CD4-positive, alpha-beta T cell (primary cell): ENCODE data around the gene FOXC2. TPM values are rescaled to one million over a fixed set of nuclear protein-coding genes. Genes with fewer than 3 reads are reported as not detected.

Experiments
- ATAC-seq: fragments of 200-7000 bp; cut with Tn5 transposase; one replicate; pipeline ENCODE4 v1.10.0; 2022; ENCODE audit warnings: mild to moderate bottlenecking; ENCODE audit not compliant: poor library complexity
- CTCF ChIA-PET: fragments of 350-600 bp; sonication (Branson Sonifier 250); formaldehyde crosslinking; loops from one replicate; lab custom pipeline; 2021; ENCODE audit warnings: antibody characterized with exemption, inconsistent platforms; lab: Charles Lee
- POLR2A ChIA-PET: fragments of 350-600 bp; sonication (Branson Sonifier 250); formaldehyde crosslinking; loops from one replicate; lab custom pipeline; 2021; ENCODE audit warnings: antibody characterized with exemption, inconsistent platforms; lab: Charles Lee
- DNase-seq, 14 experiments: peaks; one replicate each; pipeline ENCODE4 v3.0.0-alpha.2; 2013 to 2020; ENCODE audit warnings: mixed read lengths in 2 of 14
- H3K27ac ChIP-seq, 2 donors: one replicate each; pipeline versions ENCODE4 v1.5.1 to v1.7.0; 2013; ENCODE audit warnings: low read length in 2 of 2, low read depth in 1 of 2, mild to moderate bottlenecking in 1 of 2
- H3K27me3 ChIP-seq, 2 experiments: 1 replicate in 1 of 2; 2 replicates in 1 of 2; pipeline versions ENCODE4 v1.6.1 to v1.7.0; 2013; ENCODE audit warnings: low read length in 2 of 2, control low read depth in 1 of 2, mild to moderate bottlenecking in 1 of 2, moderate library complexity in 1 of 2; ENCODE audit not compliant: insufficient read depth in 2 of 2, control insufficient read depth in 1 of 2
- H3K36me3 ChIP-seq: one replicate; pipeline ENCODE4 v1.6.1; 2013; ENCODE audit warnings: low read length, control low read depth; ENCODE audit not compliant: insufficient read depth
- H3K4me1 ChIP-seq: one replicate; pipeline ENCODE4 v1.6.1; 2013; ENCODE audit warnings: low read length, control low read depth; ENCODE audit not compliant: insufficient read depth
- H3K4me3 ChIP-seq: one replicate; pipeline ENCODE4 v1.5.1; 2013; ENCODE audit warnings: mild to moderate bottlenecking, low read length, moderate library complexity
- H3K9me3 ChIP-seq, 2 experiments: 1 replicate in 1 of 2; 2 replicates in 1 of 2; pipeline versions ENCODE4 v1.6.1 to v1.7.0; 2013; ENCODE audit warnings: low read length in 2 of 2, mild to moderate bottlenecking in 2 of 2, control low read depth in 1 of 2, moderate library complexity in 1 of 2; ENCODE audit not compliant: control insufficient read depth in 1 of 2, insufficient read depth in 1 of 2
- H3K27ac Mint-ChIP-seq: one replicate; pipeline ENCODE4 v1.8.0; 2020; ENCODE audit warnings: mixed read lengths
- H3K27me3 Mint-ChIP-seq: one replicate; pipeline ENCODE4 v1.8.0; 2021; ENCODE audit warnings: mixed read lengths
- H3K36me3 Mint-ChIP-seq: one replicate; pipeline ENCODE4 v1.8.0; 2021; ENCODE audit warnings: low read depth, mixed read lengths
- H3K4me1 Mint-ChIP-seq: one replicate; pipeline ENCODE4 v1.8.0; 2021; ENCODE audit warnings: low read depth, mixed read lengths
- H3K4me3 Mint-ChIP-seq: one replicate; pipeline ENCODE4 v1.8.0; 2020; ENCODE audit warnings: mild to moderate bottlenecking, mixed read lengths
- H3K9me3 Mint-ChIP-seq: one replicate; pipeline ENCODE4 v1.8.0; 2020; ENCODE audit warnings: mixed read lengths
- intact Hi-C, 2 experiments: fragments of 100-400 bp; cut with DNase I in 1 of 2; cut with micrococcal nuclease in 1 of 2; formaldehyde crosslinking; loops; one replicate each; pipeline versions ENCODE4 v1.15.1 to v1.9.0; 2023 to 2025; cut with DNase I, micrococcal nuclease
- total RNA-seq, 174 experiments: library from RNA in 2 of 174; stranded (reverse) in 2 of 174; gene quantifications; one replicate each; pipeline ENCODE4 v1.2.3 and lab custom pipeline; 2021 to 2026
- TF ChIP-seq, protein P1 (sequence below): fragments of 200-600 bp; IDR thresholded peaks from one replicate; pipeline ENCODE4 v1.8.0; 2022; ENCODE audit warnings: antibody characterized with exemption, mild to moderate bottlenecking

The FOXC2 gene
- total RNA-seq, 2 experiments from 2014 or later = 0.11 to 0.19 TPM

DNA sequence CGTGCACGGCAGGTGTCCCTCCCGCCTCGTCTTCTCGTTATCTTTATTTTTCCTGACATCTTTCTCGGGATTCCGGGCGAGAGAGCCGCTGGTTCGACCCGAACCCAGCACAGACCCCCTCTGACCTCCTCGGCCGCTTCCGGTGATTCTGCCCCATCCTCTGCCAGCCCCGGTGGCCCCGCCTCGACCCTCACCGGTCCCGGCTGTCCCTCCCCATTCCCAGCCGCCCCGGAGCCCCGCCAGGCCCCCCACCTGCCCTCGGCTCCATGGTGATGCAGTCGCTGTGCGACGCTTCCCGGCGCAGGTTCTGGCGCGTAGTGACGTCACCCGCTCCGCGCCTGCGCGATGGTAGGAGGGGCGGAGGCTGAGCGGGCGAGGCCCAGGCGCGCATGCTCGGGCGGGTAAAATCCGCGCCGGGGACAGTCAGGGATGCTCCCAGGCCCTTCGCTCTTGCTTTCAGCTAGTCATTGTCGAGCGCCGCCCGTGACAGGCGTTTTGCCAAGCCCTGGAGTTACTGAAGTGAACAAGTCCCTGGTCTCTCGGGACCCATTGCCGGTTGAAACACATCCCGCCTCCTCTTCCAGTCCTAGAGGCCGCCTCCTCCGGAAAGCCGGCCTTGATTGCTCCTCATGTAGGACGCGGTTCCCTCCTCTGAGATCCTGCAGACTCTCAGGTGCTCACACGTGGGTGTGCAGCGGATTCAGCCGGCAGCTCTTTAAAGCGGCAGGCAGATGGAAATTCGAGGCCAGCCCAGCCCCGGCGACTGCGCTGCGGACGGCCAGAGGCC lies 11.5 kb upstream of the FOXC2 start, which contains the start of gene MTHFSD:
TSS of gene MTHFSD (minus strand) at position 319 of the 787 bp plus-strand sequence. CDS start at position 268, 51 bp downstream.
- peaks cover 23% of the 10 kb centered on the region for H3K27me3 Mint-ChIP-seq
- TF ChIP-seq, protein P1, sequence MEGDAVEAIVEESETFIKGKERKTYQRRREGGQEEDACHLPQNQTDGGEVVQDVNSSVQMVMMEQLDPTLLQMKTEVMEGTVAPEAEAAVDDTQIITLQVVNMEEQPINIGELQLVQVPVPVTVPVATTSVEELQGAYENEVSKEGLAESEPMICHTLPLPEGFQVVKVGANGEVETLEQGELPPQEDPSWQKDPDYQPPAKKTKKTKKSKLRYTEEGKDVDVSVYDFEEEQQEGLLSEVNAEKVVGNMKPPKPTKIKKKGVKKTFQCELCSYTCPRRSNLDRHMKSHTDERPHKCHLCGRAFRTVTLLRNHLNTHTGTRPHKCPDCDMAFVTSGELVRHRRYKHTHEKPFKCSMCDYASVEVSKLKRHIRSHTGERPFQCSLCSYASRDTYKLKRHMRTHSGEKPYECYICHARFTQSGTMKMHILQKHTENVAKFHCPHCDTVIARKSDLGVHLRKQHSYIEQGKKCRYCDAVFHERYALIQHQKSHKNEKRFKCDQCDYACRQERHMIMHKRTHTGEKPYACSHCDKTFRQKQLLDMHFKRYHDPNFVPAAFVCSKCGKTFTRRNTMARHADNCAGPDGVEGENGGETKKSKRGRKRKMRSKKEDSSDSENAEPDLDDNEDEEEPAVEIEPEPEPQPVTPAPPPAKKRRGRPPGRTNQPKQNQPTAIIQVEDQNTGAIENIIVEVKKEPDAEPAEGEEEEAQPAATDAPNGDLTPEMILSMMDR = no peak
- peak; percentile 93 for ATAC-seq
- H3K4me1 Mint-ChIP-seq = peaks cover 29% of the 10 kb centered on the region
- peak within 1 kb of the TSS; percentile 99 for H3K27ac Mint-ChIP-seq
- ChIA-PET POLR2A (no interaction called here), CTCF (no interaction called here)
- H3K4me1 ChIP-seq = peaks cover 22% of the 10 kb centered on the region
- peak within 1 kb of the TSS; percentile 77 to 93 for H3K27ac ChIP-seq
- H3K4me3 ChIP-seq = peak within 1 kb of the TSS; percentile 96
- H3K9me3 Mint-ChIP-seq = no peaks in the 10 kb centered on the region
- no peaks in the 10 kb centered on the region for H3K9me3 ChIP-seq
- intact Hi-C loops = loop anchor here in 1 of 2 experiments (5.0 to 10.0 kb wide), 3 partner anchors 760 to 1400 kb away; partner anchors contain the start of genes BANP, COX4I1, EMC8 and GINS2
- H3K36me3 Mint-ChIP-seq = peaks cover 29% of the 10 kb centered on the region
- H3K4me3 Mint-ChIP-seq = peak within 1 kb of the TSS; percentile 99
- peak; percentile 90 to 99 (median 96) for DNase-seq
- H3K27me3 ChIP-seq = peaks cover 3 to 16% of the 10 kb centered on the region in 2 experiments
- peaks cover 13% of the 10 kb centered on the region for H3K36me3 ChIP-seq

GRCh38 chr16:86555704-86556075 lies 10.9 kb upstream of the FOXC2 start:
- peak overlapping the region; percentile 96 for H3K4me3 ChIP-seq
- H3K27me3 ChIP-seq = peaks cover 3 to 18% of the 10 kb centered on the region in 2 experiments
- POLR2A ChIA-PET = no interaction called here
- CTCF ChIA-PET = no interaction called here
- ATAC-seq (no peak), DNase-seq (no peak)
- Mint-ChIP-seq H3K4me3 (peak overlapping the region; percentile 99), H3K27me3 (peaks cover 27% of the 10 kb centered on the region), H3K9me3 (no peaks in the 10 kb centered on the region), H3K27ac (peak overlapping the region; percentile 99), H3K4me1 (peaks cover 29% of the 10 kb centered on the region), H3K36me3 (peaks cover 25% of the 10 kb centered on the region)
- peaks cover 8% of the 10 kb centered on the region for H3K36me3 ChIP-seq
- TF ChIP-seq, protein P1 = no peak
- peak overlapping the region in 1 of 2 donors; percentile 93 for H3K27ac ChIP-seq
- intact Hi-C loops = loop anchor here in 1 of 2 experiments (10.0 kb wide), 2 partner anchors 761 to 1399 kb away; partner anchors contain the start of genes BANP, COX4I1 and EMC8
- H3K4me1 ChIP-seq = peaks cover 22% of the 10 kb centered on the region
- H3K9me3 ChIP-seq = no peaks in the 10 kb centered on the region

DNA sequence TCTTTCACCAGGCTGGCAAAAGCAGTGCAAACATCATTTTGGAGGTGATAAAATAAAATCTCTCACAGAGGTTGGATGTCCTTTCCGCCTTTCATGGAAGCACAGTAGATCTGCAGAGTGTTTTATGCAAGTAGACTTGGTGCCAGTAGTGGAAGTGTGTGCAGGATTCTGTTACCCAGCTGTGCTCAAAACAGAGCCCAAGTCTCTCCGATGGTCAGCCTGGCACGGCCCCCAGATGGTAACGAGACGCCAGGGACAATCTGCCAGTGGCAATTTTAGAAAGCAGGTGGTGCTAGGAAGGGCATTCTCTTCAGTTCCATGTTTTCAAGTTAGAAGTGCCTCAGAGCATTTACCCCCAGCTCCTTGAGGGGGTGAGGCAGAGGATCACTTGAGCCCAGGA lies 10.1 kb upstream of the FOXC2 start:
- H3K9me3 Mint-ChIP-seq = no peaks in the 10 kb centered on the region
- peaks cover 23% of the 10 kb centered on the region for H3K36me3 Mint-ChIP-seq
- ChIA-PET CTCF (no interaction called here), POLR2A (no interaction called here)
- Histone ChIP-seq H3K4me1 (peaks cover 22% of the 10 kb centered on the region), H3K27ac (no peak overlapping the region), H3K4me3 (no peak overlapping the region), H3K27me3 (peaks cover 3 to 18% of the 10 kb centered on the region in 2 experiments), H3K36me3 (peaks cover 6% of the 10 kb centered on the region), H3K9me3 (no peaks in the 10 kb centered on the region)
- H3K4me1 Mint-ChIP-seq = peaks cover 29% of the 10 kb centered on the region
- peaks cover 34% of the 10 kb centered on the region for H3K27me3 Mint-ChIP-seq
- intact Hi-C loops = loop anchor here in 1 of 2 experiments (10.0 kb wide), 2 partner anchors 762 to 1398 kb away; partner anchors contain the start of genes BANP, COX4I1 and EMC8
- TF ChIP-seq, protein P1 = no peak
- H3K27ac Mint-ChIP-seq = peak overlapping the region; percentile 99
- no peak for ATAC-seq
- peak overlapping the region; percentile 99 for H3K4me3 Mint-ChIP-seq
- no peak for DNase-seq
